ENCODE results near the gene EXOC6B.

Gene EXOC6B

GRCh38 chr2:72233211-72233610 is 592.6 kb downstream of the EXOC6B start:
- no peak for DNase-seq
- Histone ChIP-seq H3K36me3 (replicated peaks; ENCODE audit: insufficient read depth, low read length) (no peaks in the 10 kb centered on the region), H4K20me1 (ENCODE audit: insufficient read depth, low read length) (no peaks in the 10 kb centered on the region), H2AFZ (ENCODE audit: low read length) (no peak overlapping the region), H3K4me2 (ENCODE audit: low read depth, low read length) (no peak overlapping the region), H3K4me3 (ENCODE audit: low read length) (no peak overlapping the region), H3K27me3 (replicated peaks; ENCODE audit: insufficient read depth, low read length) (no peaks in the 10 kb centered on the region), H3K27ac (ENCODE audit: low read length) (no peak overlapping the region), H3K9me3 (replicated peaks; ENCODE audit: insufficient read depth, low read length) (no peaks in the 10 kb centered on the region), H3K79me2 (ENCODE audit: low read length) (no peaks in the 10 kb centered on the region), H3K9ac (ENCODE audit: low read length) (no peak overlapping the region), H3K9me2 (replicated peaks; ENCODE audit: insufficient read depth, low read length) (no peaks in the 10 kb centered on the region), H3K4me1 (ENCODE audit: low read length) (no peaks in the 10 kb centered on the region), H3F3A (ENCODE audit: insufficient read depth, low read length) (no peaks in the 10 kb centered on the region)
- TF ChIP-seq EZH2 (optimal IDR thresholded peaks at IDR 0.05; ENCODE audit: low read depth, low read length), result no peak
- TF ChIP-seq CTCF (IDR thresholded peaks at IDR 0.05; ENCODE audit: low read length), result no peak
- TF ChIP-seq EZH2phosphoT487 (IDR thresholded peaks at IDR 0.05; ENCODE audit: low read length), result no peak

GRCh38 chr2:72222829-72223564 is 602.8 kb downstream of the EXOC6B start:
- H3K9ac ChIP-seq (ENCODE audit: low read length), result no peak overlapping the region
- no peaks in the 10 kb centered on the region for H3K36me3 ChIP-seq (replicated peaks; ENCODE audit: insufficient read depth, low read length)
- no peak overlapping the region for H2AFZ ChIP-seq (ENCODE audit: low read length)
- H3K4me2 ChIP-seq (ENCODE audit: low read depth, low read length), result no peak overlapping the region
- TF ChIP-seq EZH2 (optimal IDR thresholded peaks at IDR 0.05; ENCODE audit: low read depth, low read length) (no peak), EZH2phosphoT487 (IDR thresholded peaks at IDR 0.05; ENCODE audit: low read length) (no peak), CTCF (IDR thresholded peaks at IDR 0.05; ENCODE audit: low read length) (no peak)
- no peaks in the 10 kb centered on the region for H3K4me1 ChIP-seq (ENCODE audit: low read length)
- no peaks in the 10 kb centered on the region for H3K9me3 ChIP-seq (replicated peaks; ENCODE audit: insufficient read depth, low read length)
- H3K4me3 ChIP-seq (ENCODE audit: low read length), result no peak overlapping the region
- H3K9me2 ChIP-seq (replicated peaks; ENCODE audit: insufficient read depth, low read length), result no peaks in the 10 kb centered on the region
- no peak overlapping the region for H3K27ac ChIP-seq (ENCODE audit: low read length)
- H3K27me3 ChIP-seq (replicated peaks; ENCODE audit: insufficient read depth, low read length), result no peaks in the 10 kb centered on the region
- no peaks in the 10 kb centered on the region for H4K20me1 ChIP-seq (ENCODE audit: insufficient read depth, low read length)
- no peaks in the 10 kb centered on the region for H3F3A ChIP-seq (ENCODE audit: insufficient read depth, low read length)
- H3K79me2 ChIP-seq (ENCODE audit: low read length), result no peaks in the 10 kb centered on the region
- DNase-seq, result no peak

GRCh38 chr2:72220170-72220569 is 605.7 kb downstream of the EXOC6B start:
- Histone ChIP-seq H3K4me3 (ENCODE audit: low read length) (no peak overlapping the region), H4K20me1 (ENCODE audit: insufficient read depth, low read length) (no peaks in the 10 kb centered on the region), H3K4me2 (ENCODE audit: low read depth, low read length) (no peak overlapping the region), H3K27ac (ENCODE audit: low read length) (no peak overlapping the region), H3K27me3 (replicated peaks; ENCODE audit: insufficient read depth, low read length) (no peaks in the 10 kb centered on the region), H2AFZ (ENCODE audit: low read length) (no peak overlapping the region), H3K79me2 (ENCODE audit: low read length) (no peaks in the 10 kb centered on the region), H3K9me3 (replicated peaks; ENCODE audit: insufficient read depth, low read length) (no peaks in the 10 kb centered on the region), H3F3A (ENCODE audit: insufficient read depth, low read length) (no peaks in the 10 kb centered on the region), H3K36me3 (replicated peaks; ENCODE audit: insufficient read depth, low read length) (no peaks in the 10 kb centered on the region), H3K9me2 (replicated peaks; ENCODE audit: insufficient read depth, low read length) (no peaks in the 10 kb centered on the region), H3K4me1 (ENCODE audit: low read length) (no peaks in the 10 kb centered on the region), H3K9ac (ENCODE audit: low read length) (no peak overlapping the region)
- DNase-seq, result no peak
- TF ChIP-seq CTCF (IDR thresholded peaks at IDR 0.05; ENCODE audit: low read length) (peak; percentile 14; the same call in 1 of the 2 replicates), EZH2phosphoT487 (IDR thresholded peaks at IDR 0.05; ENCODE audit: low read length) (no peak)

Data from MM.1S (cell line).